HK-2 (cell line): ENCODE results near the gene TCF7L1.
"Not testable (repeated sequence)": the region's sequence is repeated elsewhere in the genome, so short reads cannot be mapped to it uniquely, and the experiment has no call there.

Source experiments
- DNase-seq: peaks from one replicate; pipeline ENCODE4 v3.0.0-alpha.2; 2018; ENCODE audit not compliant: unreplicated experiment

Gene TCF7L1

GRCh38 chr2:85184231-85184630 is 51.0 kb downstream of the TCF7L1 start:
- DNase-seq: no peak

- no peak for DNase-seq
These were observed 51.8 kb downstream of the TCF7L1 start for GRCh38 chr2:85184990-85185389.

DNA sequence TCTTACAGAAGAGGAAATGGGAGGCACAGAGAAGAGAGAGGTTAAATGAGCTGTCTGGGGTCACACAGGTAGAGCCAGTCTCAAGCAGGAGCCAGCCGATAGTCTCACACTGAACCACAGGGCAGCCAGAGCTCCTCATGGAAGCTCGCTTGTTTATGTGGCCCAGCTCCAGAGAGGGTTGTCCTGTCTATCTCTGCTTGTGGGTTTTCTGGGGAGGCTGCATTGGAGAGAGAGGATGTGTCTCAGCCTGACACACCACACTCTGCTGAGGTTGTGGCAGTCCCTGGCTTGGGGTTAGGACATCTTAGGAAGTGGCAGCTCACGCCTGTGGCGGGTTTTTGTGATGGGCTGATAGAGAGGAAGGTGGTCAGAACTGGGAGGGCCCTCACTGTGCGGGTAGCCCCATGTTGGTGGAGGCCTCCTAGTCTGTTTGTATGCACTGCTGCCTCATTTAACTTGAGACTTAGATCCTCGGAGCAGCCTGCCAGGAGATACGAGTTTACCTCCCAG is 52.3 kb downstream of the TCF7L1 start:
- no peak for DNase-seq

DNA sequence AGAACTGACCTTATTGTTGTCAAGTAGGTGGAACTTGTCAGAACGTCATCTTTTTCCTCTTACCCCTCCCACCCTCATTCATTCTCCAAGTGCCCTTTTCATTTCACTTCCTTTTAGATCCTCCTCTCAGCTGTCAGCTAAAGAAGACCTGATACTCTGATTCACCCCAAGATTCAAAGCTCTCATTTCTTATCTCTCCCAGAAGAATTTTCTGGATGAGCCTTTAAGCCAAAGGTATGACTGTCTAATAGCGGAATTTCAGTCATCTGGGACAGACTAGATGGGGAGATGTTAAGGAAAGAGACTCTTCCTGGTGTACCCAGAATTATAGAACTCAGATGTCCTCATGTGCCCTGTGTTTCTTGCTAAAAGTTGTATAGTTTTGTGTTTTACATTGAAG is 53.9 kb downstream of the TCF7L1 start:
- no peak for DNase-seq

DNA sequence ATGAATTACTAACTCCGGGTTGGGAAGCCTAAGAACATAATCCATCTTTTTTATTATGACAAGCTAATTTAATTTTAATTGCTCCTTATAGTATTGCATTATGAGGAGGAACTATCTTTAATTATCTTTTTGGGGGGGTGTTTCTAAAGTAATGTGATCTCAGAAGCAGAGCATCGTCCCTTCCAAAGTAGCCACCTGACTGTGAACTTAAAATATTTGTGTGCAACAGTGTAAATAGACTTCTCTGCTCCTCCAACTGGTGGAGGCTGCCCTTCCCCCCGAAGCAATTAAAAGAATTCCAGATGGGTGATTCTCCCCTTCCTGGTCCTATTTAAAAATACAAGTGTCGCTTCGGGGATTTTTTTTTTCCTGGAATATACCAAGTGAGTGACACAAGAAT is 55.7 kb downstream of the TCF7L1 start:
- DNase-seq: no peak

- DNase-seq: no peak
These were observed 56.5 kb downstream of the TCF7L1 start for GRCh38 chr2:85189606-85190270.

GRCh38 chr2:85191157-85191556 is 58.0 kb downstream of the TCF7L1 start:
- no peak for DNase-seq

DNA sequence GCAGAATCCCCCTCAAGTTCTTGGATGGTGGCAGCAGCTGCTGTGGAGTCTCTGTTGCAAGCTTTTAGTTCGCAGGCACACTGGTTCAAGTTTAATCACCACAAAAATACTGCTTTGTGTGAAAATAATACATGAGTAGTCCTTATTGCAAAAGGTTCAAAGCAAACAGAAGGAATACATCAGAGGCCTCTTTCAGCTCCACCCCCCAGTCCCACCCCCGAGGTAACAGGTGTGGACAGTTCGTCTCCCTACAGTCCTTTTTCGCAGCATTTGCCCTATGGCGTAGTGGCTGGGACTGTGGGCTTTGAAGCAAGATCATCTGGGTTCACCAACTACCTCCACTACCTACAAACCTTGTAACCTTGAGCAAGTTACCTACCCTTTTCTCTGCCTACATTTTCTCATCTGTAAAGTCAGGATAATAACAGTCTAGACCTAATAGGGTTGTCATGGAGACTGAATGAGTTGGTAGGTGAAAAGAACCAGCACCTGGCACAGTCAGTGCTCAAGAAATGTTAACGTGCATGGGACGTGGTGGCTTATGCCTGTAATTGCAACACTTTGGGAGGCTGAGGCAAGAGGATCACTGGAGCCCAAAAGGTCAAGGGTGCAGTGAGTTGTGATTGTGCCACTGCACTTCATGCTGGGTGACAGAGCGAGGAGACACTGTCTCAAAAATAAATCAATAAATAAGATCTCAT is 61.7 kb downstream of the TCF7L1 start:
- DNase-seq: no peak

DNA sequence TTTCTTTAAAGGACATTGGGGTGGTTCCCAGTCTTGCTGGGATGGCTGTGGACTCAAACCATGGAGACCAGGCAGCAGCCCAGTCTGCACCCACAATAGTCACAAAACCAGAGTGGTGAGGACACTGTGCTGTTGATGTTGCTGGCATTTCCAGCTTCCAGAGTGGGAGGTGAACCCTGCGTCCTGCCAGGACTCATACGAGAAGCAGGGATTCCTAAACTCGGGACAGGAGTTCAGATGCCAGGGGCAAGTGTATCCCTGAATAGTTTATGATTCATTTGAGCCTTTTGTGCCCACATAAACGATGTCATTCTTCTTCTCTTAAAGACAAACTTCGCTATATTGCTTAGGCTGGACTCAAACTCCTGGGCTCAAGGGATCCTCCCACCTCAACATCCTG is 62.8 kb downstream of the TCF7L1 start:
- no peak for DNase-seq

DNA sequence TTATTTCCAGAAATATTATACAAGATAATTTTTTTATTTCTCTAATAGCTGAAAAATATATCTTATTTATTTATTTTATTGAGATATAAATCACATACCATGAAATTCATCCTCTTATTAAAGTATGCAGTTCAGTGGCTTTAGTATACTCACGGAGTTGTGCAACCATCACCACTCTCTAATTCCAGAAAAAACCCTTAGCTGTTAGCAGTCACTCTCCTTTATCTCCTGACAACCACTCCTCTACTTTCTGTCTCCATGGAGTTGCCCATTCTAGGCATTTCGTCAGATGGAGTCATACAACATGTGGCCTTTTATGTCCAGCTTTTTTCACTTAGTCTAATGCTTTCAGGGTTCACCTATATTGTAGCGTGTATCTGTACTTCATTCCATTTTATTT is 66.5 kb downstream of the TCF7L1 start:
- DNase-seq: no peak

- no peak for DNase-seq
These were observed 76.7 kb downstream of the TCF7L1 start for GRCh38 chr2:85209887-85210286.

DNA sequence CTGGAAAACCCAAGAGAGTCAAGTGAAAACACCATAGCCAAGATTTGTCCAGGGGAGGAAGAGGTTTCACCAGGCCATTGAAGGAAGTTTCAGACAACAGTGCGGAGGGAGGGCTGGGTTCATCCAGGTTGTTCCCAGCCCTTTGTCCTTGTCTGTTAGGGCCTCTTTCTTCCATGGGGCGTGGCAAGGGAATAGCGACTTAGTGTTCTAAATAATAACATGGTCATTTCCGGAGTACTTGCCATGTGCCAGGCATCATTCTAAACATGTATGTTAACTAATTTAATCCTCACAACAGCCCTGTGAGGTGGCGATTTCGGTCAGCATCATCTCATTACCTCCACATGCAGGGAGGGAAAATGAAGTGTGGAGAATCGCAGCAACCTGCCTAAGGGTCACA is 77.3 kb downstream of the TCF7L1 start:
- no peak for DNase-seq

GRCh38 chr2:85211606-85212005 is 78.4 kb downstream of the TCF7L1 start:
- DNase-seq: not testable (repeated sequence)

DNA sequence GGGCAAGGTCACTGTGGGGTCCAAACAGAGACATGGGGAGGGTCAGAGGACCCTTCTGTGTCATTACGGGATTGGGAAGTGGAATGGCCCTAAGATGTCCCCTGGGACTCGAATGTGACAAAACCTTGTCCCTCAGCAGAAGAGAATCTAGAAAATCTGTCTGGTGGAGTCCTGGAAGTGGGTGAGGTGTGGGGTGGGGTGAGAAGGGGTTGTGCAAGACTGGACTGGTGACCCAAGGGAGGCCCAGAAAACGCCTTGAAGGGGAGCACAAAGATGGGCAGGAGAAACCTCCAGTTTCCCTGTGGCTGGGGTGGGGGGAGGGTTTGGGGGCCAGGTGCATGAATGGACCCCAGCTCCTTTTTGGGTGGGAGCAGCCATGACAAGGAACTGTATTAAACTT is 79.6 kb downstream of the TCF7L1 start:
- no peak for DNase-seq

DNA sequence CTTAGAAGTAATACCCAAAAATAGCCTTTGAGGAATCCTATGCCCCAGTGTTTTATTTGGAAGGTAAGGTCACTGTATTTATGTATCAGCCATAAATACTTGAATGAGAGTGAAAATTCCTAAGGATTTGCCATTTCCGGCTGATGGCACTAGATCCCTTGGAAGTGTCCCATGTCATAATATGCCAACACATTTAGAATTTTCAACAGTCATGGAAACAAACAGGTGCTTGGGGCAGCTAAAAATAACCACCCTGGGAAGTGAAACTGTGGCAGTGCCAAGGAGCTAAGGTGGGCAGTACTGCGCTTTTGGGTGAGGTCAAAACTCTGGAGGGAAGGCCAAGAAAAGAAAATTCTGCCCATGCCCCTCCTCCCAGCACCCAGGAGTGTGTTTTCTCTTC is 80.2 kb downstream of the TCF7L1 start:
- no peak for DNase-seq

DNA sequence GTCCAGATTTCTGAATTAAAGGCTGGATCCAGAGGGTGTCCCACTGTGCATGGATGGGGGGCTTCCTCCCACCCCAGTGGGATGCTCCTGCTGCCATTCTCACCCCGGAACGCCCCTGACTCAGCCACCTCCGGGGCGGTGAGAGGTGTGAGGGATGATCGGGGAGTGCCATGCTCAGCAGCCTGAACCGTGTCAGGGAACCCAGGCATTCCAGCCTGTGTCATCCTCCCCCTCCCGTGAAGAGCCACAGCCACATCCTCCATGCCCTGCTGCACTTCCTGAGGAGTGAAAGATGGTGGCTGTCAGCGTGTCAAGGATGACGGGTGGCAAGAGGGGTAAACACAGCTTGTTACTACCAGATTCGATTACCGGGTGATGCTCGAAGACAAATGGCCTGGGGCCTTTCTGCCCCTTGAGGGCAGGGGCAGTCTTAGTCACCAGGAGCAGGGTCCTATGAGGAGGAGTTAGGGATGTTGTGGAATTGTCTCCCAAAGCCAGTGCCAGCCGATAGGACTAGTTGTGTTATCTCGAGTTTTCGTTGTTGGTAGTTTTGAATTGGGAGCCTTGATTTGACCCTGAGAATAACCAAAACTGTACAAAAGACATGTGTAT is 80.8 kb downstream of the TCF7L1 start:
- DNase-seq: no peak

DNA sequence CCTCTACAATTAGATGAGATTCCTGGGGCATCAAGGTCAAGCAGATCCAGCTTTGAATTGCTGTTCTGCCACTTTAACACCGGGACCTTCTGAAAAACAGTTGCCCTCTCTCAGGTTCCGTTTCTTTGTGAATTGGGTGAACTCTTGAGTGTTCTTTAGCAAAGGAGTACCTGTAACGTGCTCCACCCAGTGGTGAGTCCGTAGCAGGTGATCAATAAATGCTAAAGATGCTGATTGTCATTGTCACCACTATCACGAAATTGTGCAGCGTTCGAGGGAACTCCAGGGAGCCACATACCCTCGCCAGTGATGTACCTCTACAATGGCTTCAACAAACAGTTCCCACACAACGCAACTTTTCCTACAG is 81.9 kb downstream of the TCF7L1 start:
- no peak for DNase-seq

GRCh38 chr2:85215448-85216401 is 82.5 kb downstream of the TCF7L1 start:
- DNase-seq: no peak

GRCh38 chr2:85216927-85217326 is 83.7 kb downstream of the TCF7L1 start:
- DNase-seq: no peak

- no peak for DNase-seq
These were observed 88.0 kb downstream of the TCF7L1 start for GRCh38 chr2:85221067-85221691.

DNA sequence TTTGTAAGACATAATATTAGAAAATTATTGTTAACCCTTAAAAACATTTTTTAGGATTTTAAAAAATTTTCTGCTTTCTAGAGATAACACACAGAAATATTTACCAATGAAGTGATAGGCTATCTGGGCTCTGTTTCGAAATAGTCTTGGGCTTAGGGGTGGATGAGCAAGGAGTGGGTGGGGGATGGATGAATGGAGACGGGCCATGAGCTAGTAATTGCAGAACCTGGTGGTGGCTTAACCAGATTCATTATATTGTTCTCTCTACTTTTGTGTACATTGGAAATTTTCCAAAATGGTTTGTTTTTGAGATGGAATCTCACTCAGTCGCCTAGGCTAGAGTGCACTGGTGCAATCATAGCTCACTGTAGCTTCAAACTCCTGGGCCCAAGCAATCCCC is 89.6 kb downstream of the TCF7L1 start:
- DNase-seq: no peak

DNA sequence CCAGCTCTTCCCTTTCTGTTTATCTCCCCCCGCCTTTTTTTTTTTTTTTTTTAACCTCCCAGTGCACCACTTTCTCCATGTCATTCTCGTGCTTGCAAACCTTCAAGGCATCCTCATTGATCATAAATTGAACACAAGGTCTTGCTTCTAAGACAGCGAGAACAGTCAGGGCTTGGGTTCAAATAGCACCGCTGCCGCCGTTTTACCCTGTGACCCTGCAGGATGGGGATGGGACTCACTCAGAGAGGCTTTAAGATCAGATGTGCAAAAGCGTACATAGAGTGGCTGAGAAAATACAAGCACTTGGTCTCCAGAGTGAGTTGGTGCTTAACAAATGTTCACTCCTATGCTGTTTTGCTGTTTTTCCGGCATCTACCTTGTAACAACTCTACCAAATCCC is 93.6 kb downstream of the TCF7L1 start:
- no peak for DNase-seq
